DMS53 treated with DMSO at 0.1 percent for 48 hours (cell line): ENCODE results near the gene UQCC2.

ENCODE experiments used
- DNase-seq: peaks from one replicate; lab custom pipeline; 2025; ENCODE audit not compliant: unreplicated experiment; lab: John Stamatoyannopoulos, UW

Gene UQCC2

GRCh38 chr6:33692078-33692759 lies 19.3 kb downstream of the UQCC2 start:
- DNase-seq: no peak

DNA sequence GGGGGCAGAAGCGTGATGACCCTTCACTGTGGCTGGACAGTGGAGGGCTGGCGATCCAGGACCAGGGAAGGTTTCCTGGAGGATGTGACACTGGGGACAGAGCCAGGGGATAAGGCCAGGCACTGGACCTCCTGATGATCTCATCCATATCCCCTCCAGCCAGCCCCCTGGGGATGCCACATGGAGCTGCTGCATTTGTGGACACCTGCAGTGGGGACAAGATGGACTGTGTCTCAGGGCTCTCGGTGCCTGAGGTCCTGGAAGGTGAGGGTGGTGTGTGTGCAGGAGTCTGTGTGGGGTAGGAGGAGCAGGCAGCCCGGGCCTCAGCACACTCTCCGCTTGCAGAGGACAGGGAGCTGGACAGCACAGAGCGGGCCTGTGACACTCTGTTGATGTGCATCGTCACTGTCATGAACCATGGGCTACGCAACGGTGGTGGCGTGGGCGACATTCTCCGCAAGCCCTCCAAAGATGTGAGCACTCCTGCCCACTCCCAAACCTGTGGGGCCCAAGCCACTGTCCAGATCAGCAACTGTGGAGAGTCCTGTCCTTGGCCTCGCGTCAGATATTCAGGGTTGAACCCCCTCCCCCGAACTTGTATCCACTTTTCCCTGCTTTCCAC lies 19.9 kb downstream of the UQCC2 start:
- no peak for DNase-seq

GRCh38 chr6:33690766-33691165 lies 20.7 kb downstream of the UQCC2 start:
- no peak for DNase-seq

- DNase-seq: no peak
Observed at GRCh38 chr6:33689879-33690278, 21.6 kb downstream of the UQCC2 start.

- no peak for DNase-seq
Observed at GRCh38 chr6:33689148-33689494, 22.4 kb downstream of the UQCC2 start.

- no peak for DNase-seq
Observed at GRCh38 chr6:33688451-33689147, 22.9 kb downstream of the UQCC2 start.

GRCh38 chr6:33688006-33688405 lies 23.5 kb downstream of the UQCC2 start:
- DNase-seq: no peak

DNA sequence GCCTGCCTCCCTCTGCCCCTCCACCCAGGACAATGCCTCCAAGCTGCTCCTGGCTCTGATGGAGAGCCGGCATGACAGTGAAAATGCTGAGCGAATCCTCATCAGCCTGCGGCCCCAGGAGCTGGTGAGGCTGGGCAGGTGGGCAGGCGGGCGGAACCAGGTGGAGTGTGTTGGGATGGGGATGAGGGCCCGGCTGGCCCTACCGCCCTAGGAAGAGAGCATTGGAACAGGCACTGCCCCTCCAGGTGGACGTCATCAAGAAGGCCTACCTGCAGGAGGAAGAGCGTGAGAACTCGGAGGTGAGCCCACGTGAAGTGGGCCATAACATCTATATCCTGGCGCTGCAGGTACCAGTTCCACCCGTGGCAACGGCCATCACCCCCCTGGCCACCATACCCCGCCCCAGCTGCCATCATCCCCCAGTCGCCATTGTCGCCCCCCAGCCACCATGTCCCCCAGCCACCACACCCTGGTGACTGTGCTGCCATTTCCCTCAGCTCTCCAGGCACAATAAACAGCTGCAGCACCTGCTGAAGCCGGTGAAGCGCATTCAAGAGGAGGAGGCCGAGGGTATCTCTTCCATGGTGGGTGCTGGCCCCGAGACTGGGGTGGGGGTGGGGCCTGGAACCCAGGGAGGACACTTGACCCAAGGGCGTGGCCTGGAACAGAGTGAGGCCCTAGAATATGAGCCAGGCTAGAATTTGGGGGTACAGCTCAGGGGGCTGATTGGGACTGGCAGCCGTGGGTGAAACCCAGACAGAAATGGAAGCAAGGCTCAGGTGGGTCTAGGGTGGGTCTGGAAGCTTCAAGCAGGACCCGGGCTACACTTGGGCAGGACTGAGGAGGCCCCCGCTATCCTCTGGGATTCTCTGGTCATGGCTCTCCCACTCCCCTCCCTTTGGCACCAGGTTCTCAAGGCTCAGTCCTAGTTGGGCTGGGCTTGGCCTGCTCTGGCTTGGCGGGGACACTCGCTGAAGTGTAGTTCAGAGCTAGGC lies 24.2 kb downstream of the UQCC2 start:
- DNase-seq: no peak

GRCh38 chr6:33686225-33686924 lies 25.1 kb downstream of the UQCC2 start:
- no peak for DNase-seq

DNA sequence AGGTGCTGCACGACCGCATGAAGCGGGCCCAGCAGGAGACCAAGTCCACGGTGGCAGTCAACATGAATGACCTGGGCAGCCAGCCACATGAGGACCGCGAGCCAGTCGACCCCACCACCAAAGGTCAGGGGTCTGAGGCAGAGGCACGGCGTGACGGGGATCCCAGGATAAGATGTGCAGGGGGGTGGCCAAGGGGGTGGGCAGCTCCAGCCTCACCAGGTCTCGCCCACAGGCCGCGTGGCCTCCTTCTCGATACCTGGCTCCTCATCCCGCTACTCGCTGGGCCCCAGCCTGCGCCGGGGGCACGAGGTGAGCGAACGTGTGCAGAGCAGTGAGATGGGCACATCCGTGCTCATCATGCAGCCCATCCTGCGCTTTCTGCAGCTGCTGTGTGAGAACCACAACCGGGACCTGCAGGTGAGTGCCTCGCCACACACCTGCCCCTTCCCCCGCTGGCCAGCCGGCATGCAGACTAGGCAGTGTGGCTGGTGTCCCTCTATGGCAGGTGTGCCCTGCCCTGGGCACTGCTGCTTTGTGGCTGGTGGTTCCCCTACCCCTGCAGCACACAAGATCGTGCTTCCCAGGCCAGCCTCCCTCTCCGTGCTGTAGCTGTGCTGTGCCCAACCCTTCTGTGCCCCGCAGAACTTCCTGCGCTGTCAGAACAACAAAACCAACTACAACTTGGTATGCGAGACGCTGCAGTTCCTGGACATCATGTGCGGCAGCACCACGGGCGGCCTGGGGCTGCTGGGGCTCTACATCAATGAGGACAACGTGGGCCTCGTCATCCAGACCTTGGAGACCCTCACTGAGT lies 25.9 kb downstream of the UQCC2 start:
- no peak for DNase-seq

- DNase-seq: no peak
Observed at GRCh38 chr6:33684983-33685382, 26.5 kb downstream of the UQCC2 start.

- no peak for DNase-seq
Observed at GRCh38 chr6:33684428-33684896, 27.0 kb downstream of the UQCC2 start.

GRCh38 chr6:33683576-33684427 lies 27.7 kb downstream of the UQCC2 start:
- no peak for DNase-seq

GRCh38 chr6:33683051-33683571 lies 28.4 kb downstream of the UQCC2 start:
- no peak for DNase-seq

- no peak for DNase-seq
Observed at GRCh38 chr6:33682341-33682740, 29.2 kb downstream of the UQCC2 start.

GRCh38 chr6:33679761-33680160 lies 31.7 kb downstream of the UQCC2 start:
- DNase-seq: no peak

DNA sequence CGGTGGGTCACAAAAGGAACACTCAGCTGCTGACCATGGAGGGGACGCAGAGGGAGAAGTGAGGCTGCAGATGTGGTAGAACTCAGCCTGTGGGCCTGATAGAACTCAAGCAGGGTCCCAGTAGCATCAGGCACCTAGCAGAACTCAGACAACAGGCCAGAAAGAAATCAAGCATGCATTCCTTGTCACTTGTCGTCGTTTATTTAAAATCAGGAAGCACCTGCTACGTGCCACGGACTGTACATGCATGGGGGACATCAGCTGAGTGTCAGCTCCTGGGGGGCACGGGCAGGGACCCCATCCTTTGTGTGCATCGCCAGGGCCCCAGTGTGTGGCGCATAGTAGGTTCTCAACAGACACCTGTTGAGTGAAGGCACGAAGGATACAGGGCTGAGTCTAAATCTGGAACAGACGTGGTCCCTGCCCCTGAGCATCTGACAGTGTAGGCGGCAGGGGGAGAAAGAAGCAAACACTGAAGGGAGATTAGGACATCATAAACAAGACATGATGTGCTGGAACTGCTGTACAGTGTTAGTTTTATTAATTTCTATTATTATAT lies 32.5 kb downstream of the UQCC2 start:
- no peak for DNase-seq

DNA sequence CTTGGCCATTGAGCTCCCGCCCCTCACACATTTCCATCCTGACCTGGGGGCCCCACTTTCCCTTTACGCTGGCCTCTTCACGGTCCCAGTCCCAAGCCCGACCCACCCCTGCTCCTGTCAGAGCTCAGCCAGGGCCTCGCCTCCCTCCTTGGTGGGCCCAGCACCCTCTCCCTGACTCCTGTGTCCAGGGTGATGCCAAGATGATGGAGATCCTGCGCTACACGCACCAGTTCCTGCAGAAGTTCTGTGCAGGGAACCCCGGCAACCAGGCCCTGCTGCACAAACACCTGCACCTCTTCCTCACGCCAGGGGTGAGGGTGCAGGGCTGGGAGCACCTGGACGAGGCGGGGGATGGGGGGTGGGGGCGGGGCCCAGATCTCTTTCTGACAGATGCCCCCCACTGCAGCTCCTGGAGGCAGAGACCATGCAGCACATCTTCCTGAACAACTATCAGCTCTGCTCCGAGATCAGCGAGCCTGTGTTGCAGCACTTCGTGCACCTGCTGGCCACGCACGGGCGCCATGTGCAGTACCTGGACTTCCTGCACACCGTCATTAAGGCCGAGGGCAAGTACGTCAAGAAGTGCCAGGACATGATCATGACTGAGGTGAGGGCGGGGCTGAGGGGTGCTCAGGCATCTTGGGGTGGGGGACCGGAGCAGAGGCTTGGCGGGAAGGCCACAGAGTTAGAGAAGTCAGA lies 33.1 kb downstream of the UQCC2 start:
- no peak for DNase-seq
